HG03432 (cell line): Measurements from ENCODE around the gene MBD3.
"Not testable (repeated sequence)": the region's sequence is repeated elsewhere in the genome, so short reads cannot be mapped to it uniquely, and the experiment has no call there.

ENCODE experiments used
- ATAC-seq: cut with Tn5 transposase; IDR thresholded peaks from one replicate; pipeline ENCODE4 v1.9.1; 2021; ENCODE audit warnings: mild to moderate bottlenecking, moderate library complexity; ENCODE audit not compliant: unreplicated experiment

Gene MBD3

GRCh38 chr19:1551068-1552040 lies 41.3 kb downstream of the MBD3 start:
- no peak for ATAC-seq

GRCh38 chr19:1549332-1549945 lies 43.2 kb downstream of the MBD3 start:
- ATAC-seq, result no peak

GRCh38 chr19:1540365-1540925 lies 52.2 kb downstream of the MBD3 start:
- ATAC-seq, result no peak

GRCh38 chr19:1539749-1540148 lies 52.9 kb downstream of the MBD3 start:
- ATAC-seq, result not testable (repeated sequence)

GRCh38 chr19:1538978-1539377 lies 53.7 kb downstream of the MBD3 start:
- ATAC-seq, result no peak

- ATAC-seq, result not testable (repeated sequence)
These were observed 57.0 kb downstream of the MBD3 start for GRCh38 chr19:1535699-1536098.

GRCh38 chr19:1534972-1535371 lies 57.7 kb downstream of the MBD3 start:
- ATAC-seq, result no peak

- no peak for ATAC-seq
These were observed 59.0 kb downstream of the MBD3 start for GRCh38 chr19:1533510-1534150.

GRCh38 chr19:1532003-1532402 lies 60.7 kb downstream of the MBD3 start:
- ATAC-seq, result no peak

- no peak for ATAC-seq
These were observed 61.1 kb downstream of the MBD3 start for GRCh38 chr19:1531587-1531986.

- ATAC-seq, result not testable (repeated sequence)
These were observed 61.8 kb downstream of the MBD3 start for GRCh38 chr19:1530856-1531255.

GRCh38 chr19:1529430-1529816 lies 63.2 kb downstream of the MBD3 start:
- no peak for ATAC-seq

- ATAC-seq, result no peak
These were observed 63.9 kb downstream of the MBD3 start for GRCh38 chr19:1528596-1529429.

GRCh38 chr19:1527650-1528309 lies 64.9 kb downstream of the MBD3 start:
- no peak for ATAC-seq

GRCh38 chr19:1526979-1527649 lies 65.6 kb downstream of the MBD3 start:
- no peak for ATAC-seq

- ATAC-seq, result no peak
These were observed 66.4 kb downstream of the MBD3 start for GRCh38 chr19:1526066-1526778.

GRCh38 chr19:1525343-1525742 lies 67.3 kb downstream of the MBD3 start:
- ATAC-seq, result no peak

GRCh38 chr19:1524972-1525325 lies 67.7 kb downstream of the MBD3 start:
- ATAC-seq, result no peak
